Epidermal melanocyte (primary cell): ENCODE data around the gene PTPRJ.

Source experiments
- DNase-seq: peaks from one replicate; pipeline ENCODE4 v3.0.0; 2011; ENCODE audit warnings: low spot score; ENCODE audit not compliant: insufficient read length

The PTPRJ gene

DNA sequence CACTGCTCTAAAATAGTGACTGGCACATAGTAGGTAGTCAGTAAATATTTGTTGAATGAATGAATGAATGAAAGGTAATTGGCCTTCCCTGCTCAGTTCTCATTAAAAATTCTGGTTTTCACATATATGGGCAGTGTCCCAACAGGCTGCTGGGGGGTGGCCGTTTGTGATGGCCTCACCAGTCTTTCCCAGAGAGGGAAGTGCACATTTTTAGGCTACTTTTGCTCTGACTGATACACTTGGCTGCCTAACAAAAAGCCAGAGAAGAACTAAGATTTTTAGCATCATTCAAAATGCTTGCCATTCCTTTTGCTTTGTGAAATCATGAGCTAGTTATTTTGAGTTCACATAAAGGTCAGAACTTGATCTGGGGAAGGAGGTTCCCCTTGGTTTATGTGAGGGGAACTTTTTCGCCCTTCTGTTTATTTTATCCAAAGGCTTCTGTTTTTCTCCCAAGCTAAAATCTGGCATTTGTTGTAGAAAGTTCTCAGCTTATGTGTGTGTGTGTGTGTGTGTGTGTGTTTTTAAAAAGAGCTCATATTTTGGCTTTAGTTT, 83.1 kb downstream of the PTPRJ start:
- peak; percentile 80 for DNase-seq

DNA sequence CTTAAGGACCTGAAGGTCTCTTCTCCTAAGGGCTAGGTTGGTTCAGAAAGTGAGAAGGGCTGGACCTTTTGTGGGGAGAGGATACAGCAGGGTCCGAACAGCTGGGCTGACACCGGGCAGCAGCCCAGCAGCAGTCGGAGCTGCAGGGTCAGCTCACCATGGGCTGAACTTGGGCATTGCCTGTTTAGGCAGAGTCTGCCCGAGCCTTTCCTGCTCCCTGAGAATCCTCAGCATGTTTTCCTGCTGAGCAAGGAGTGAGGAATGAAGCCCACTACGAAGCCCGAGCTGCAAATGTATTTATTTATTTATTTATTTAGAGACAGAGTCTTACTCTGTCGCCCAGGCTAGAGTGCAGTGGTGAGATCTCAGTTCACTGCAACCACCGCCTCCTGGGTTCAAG, 83.9 kb downstream of the PTPRJ start:
- no peak for DNase-seq

DNA sequence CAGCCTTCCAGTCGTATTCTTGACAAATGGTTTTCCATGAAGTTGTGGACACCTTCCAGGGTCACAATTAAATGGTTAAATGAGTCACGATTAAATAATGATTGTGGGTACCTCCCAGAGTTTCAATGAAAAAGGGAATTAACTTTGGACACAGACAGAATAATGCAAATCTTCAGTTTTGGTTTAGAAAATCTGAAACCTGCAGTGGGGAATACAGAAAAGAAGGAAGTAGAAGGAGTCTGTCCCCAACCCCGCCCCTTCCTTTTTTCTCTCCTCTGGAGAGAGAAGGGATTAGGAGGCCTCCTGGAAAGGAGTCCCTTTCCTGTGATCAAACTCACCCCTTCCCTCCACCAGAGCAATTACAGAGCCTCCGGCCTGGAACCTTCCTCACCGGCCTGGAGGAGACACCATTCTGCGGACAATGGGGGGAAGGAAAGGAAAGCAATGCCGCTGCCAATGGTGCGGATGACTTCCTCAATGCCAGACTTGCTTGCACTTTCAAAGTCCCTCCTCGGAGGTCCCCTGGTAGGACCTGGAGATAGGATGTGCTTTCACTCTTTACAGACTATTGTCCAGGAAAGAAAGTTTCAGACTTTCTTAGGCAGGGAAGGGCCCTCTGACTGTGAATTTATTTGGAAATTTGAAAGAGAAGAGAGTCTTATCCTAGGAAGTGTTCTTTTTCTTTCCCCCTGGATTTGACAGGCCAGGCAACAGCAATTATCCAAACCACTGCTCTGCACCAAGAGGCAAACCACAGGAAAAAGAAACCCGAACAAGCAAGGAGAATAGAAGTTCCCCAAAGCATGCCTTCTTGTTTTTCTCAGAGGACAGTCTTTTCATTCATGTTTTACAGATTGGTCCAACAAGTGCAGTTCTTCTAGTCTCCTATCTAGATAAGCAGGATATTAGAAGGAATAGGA, 86.8 kb downstream of the PTPRJ start:
- DNase-seq: no peak

DNA sequence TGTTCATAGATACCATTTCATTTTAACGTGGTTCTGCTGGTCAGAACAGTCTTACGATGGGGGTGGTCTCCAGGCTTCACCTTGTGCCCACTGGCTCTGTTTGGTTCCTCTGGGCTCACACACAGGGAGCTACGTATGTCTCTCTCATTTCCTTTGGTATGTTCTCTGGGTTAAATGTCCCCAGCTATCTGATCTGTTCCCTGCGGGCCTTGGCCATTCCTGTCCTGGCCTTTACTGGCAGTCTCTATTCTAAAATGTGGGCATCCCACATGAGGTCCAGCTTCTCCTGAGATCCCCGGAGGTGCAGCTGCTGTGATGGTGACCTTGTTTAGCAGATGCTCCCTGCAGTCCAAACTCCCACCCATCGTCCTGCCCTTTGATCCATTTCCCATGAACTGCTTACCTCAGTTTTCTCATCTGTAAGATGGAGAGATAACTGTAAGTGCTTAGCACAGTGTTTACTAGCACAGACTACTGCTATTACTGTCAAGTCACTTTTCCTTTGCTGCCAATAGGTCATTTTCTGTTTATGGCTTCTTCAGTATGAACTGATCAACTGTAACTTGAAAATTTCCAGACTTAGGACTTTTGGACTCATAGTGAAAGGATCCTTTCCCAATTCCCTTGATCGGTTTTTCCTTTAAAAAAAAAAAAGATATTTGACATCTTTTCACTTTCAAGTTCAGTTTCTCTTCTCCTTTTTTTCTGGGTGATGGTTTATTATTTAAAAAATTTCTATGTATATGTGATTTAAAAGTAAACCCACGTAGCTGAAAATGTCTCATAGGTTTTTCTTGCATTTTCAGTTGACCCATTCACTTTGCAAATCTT, 92.9 kb downstream of the PTPRJ start:
- no peak for DNase-seq

DNA sequence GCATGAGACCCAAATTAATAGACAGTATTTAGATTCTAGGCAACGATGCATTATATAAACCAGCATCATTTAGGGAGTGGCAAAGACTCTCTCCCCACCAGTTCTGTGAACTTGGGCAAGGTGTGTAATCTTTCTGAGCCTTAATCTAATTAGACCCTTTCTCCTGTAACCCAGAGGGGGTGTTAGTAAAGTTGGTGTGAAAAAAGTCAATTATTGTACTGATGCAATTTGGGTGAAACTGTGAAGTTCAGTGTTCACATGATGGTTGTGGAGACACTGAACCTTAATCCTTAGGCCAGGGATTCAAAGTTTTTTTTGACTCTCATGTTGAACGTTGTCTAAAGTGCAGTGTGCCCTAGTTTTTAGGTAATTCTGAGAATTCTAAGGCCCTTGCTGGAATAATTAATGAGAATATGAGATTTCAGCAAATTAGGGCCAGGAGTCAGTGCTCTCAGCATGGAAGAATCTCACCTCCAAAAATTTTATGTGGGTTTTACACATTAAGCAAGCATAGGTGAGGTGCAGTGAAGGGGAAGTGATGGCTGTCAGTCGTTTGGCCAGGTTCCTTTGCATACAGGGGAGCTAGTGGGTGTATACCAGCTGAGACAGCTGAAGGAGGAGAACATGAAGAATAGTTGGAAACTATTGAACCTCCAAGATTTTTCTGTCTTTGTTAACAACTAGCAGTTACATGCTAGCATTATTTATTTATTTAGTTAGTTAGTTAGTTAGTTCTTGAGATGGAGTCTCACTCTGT, 94.2 kb downstream of the PTPRJ start:
- no peak for DNase-seq

DNA sequence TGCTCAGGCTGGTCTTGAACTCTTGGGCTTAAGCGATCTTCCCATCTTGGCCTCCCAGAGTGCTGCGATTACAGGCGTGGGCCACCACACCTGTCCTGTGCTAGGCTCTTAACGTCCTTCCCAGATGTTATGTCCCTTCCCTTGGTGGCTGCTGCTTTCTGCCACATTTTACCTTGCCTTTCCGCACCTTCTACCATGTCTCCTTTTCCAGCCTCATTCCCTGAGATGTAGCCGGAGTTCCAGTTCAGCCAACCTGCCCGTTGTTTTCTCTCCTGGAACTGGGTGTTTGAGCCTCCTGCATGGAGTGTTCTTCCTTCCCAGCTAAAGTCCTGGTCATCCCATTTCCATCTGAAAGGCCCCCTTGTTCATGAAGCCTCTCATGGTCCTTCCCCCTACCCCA, 95.3 kb downstream of the PTPRJ start:
- DNase-seq: no peak

DNA sequence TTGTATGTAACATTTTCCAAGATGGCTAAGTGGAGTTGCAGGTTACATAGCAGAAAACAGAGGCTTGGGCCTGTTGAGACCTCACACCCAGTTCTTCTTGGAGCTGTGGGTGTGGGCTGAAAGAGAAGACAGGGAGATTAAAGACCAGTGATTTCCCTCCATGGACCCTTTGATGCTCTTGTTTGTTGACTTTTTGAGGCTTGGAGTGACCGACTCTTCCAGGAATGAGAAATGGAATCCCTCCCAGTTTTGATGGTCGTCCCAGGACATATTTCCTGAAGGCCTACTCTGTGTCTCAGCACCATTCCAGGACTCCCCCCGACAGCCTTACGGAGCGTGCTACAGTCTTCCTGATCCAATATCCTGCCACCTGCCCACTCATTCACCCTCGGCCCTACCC, 96.9 kb downstream of the PTPRJ start:
- no peak for DNase-seq

DNA sequence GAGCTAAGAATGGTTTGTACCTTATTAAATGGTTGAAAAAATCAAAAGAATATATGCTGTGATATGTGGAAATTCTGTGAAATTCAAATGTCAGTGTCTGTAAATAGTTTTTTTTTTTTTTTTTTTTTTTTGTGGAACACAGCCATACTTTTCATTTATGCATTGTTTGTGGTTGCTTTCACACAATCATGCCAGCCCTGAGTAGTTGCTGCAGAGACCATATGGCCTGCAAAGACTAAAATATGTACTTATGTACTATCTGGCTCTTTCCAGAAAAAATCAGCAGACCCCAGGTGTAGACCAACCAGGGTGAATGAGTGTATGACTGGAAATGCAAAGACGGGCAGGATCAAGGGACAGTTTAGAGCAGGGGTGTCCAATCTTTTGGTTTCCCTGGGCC, 98.3 kb downstream of the PTPRJ start:
- DNase-seq: no peak

DNA sequence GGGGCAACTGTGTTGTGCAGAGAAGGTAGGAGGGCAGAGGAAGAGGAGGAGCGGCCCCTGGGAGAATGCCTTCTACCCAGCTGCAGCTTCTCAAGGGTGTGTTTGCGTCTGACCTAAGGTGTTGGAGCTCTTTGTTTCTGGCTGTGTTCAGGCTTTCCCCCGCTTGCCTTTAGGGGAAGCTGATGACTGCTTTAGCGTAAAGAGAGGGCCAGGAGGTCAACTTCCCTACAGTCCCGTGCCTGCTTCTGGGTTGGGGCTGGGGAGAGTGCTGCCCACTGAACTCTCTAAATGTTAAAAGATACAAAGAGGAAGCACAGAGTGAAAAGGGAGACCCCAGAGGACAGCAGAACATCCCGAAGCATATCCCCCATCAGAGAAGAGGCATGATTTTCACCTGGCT, 99.2 kb downstream of the PTPRJ start:
- DNase-seq: no peak

DNA sequence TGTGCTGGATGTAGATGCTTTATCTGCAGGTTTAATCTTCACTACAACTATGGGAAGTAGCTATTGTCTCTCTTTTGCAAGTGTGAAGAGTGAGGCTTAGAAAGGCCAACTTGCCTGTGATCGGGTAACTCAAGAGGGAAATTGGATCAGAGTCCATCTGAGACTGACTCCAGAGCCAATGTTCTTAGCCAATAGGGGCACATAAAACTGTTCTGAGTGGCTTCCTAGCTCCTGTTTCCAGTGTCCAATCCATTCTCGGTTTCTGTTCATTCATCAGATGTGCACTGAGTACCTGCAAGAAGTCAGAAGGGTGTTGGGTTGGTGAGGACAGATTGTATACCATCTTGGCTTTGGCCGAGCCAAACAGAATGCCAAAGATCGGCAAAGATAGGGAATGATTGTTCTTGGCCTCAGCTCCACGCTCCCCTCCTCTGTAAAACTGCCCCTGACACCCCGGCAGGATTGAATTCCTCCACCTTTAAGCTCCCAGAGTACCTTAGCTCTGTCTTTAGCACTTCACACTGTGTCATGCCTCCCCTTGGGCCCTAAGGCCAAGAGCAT, 100.0 kb downstream of the PTPRJ start:
- DNase-seq: no peak

DNA sequence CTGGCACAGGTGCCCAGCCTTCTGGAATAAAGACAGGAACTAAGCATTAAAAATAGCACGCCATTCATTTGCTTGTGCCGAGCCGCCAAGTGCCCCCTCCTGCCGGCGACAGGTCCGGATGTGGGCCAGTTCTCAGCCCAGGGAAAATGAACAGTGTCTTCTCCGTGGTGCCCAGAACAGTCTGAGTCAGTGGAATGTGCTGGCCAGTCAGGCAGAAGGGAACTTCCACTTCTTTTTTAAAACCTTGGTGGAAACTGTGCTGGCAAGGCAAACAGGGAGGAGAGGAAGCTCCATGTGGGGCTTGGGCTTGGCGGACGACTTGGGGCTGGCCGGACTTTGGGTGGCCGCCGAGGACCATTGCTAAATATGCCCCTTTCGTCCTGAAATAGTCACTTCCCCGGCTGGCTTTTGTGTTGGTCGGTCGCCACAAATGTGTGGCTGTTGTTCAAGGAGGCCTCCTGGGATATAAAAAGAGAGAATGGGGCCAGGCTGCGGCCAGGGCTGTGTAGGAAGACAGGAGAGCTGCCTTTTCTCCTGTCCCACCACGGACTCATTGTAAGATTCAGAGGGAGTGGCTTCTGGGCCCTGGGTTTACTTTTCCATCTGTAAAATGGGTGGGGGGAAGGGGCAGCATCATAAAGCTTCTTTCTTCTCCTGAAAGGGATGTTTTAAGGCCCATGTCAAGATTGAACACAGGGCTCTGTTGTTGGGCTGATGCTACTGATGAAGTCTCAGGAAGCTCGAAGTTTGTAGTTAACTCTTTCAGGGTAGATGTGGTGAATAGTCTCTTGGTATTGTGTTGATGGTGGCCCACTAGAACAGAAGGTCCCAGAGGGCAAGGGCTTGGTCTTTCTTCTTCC, 101.0 kb downstream of the PTPRJ start:
- DNase-seq: peak; percentile 46

DNA sequence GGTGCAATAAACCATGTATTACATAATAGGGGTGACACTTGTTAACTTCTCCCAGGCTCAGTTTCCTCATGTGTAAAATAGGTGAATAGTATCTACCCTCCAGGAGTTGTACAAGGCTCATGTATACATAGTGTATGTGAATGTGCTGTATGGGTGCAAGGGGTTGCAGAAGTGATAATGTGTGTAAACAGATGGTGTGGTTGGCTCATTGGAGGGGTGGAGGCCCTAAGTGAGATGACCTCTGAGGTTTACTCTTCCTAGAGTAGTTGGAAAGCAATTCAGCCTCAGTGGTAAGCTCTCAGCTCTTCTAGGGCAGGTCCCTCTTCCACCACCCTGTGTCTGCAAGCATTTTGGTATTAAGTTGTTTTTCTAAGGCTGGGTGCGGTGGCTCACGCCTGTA, 102.4 kb downstream of the PTPRJ start:
- no peak for DNase-seq

DNA sequence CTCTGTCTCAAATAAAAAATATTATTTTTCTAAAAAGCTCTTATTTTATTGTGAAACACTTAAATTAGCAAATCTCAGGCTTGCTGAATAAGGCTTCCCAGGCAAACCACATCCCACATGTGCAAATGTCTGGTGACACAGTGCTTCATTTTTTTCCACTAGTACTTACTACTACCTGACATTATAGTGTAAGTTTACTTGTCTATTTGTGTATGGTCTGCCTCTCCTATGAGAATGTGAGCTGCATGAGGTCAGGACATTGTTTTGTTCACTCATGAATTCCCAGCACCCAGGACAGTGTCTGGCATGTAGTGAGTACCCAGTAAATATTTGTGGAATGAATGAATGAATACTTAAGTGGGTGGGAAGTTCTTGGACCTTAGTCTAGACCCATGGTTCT, 103.1 kb downstream of the PTPRJ start:
- DNase-seq: no peak

DNA sequence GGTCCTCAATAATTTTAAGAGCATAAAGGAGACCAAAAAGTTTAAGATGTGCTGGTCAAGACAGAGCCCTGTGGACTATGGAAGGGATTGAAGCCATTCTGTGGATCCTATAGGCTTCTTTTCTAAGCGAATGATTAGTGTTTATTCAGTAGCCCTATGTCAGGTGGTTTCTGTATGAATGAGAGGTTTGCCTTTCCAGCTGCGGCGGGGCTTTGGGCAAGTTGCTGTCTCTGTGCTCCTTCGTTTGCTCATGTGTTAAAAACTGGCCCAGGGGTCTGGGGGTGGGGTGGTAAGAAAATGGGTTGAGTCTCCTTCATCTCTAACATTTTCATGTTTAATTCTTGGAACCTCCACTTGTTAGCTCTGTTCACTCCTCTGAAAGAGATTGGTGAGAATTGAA, 105.3 kb downstream of the PTPRJ start:
- DNase-seq: no peak

DNA sequence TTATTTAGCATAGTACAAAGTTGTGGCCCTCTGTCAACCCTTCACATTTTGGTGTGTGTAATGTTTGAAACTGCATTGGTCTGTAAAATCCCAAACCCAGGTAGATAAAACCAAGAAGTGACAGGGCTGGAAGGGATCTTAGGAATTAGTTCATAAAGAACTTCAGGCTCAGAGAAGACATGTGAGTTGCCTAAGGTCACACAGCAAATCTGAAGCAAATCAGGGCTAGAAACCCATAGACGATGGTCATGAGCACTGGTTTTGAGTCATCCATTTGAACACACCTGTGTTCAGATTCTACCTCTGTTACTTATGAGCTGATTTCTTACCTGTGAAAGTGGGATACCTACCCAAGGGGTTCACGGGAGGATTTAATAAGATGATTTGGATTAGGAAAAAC, 107.1 kb downstream of the PTPRJ start:
- DNase-seq: no peak

DNA sequence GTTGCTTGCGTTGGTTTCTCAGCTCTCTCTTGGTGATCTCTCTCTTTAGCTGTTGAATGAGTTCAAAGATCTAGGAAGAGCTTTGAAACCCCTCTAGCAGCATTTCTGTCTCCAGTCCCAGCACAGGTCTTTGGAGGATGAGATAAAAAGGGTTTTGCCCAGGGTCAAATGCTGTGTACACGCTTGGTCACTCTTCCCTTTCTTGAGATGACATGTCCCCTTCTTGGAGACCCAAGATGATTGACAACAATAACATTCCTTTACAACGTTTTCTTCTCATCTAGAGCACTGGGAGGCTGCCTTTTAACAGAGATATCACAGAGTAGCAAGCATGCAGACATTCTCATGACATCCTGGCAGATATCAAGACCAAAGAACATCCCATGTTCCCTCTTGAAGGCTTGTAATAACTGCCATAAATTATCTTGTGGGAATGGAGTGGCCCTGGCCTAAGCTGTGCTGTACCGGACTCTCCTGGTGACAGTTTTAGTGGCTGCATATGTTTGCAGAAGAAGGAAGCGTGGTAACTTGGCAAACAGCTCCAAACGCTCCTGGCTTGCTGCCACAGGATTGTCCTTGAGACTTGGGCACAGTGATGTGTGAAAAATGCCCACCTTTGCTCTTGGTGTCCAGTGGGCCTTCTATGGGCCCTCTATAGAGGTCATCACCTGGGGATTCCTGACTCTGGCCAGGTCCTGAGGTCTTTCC, 107.8 kb downstream of the PTPRJ start:
- no peak for DNase-seq

DNA sequence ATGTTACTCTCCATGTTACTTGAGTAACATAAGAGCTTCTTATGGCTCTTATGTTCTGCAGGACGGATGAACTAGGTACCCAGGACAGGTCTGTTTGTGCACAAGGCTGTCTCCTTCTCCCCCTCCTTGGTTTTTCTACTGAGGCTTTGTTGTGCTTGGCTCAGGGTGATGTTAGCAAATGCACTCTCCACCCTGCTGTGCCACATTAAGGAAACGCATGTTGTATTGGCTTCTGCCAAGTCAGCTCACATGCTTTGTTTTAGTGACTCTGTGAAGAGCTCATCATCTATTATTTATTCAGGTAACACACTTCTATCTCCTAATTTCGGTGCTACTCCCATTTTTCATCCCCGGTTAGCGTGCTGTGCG, 108.3 kb downstream of the PTPRJ start:
- no peak for DNase-seq

DNA sequence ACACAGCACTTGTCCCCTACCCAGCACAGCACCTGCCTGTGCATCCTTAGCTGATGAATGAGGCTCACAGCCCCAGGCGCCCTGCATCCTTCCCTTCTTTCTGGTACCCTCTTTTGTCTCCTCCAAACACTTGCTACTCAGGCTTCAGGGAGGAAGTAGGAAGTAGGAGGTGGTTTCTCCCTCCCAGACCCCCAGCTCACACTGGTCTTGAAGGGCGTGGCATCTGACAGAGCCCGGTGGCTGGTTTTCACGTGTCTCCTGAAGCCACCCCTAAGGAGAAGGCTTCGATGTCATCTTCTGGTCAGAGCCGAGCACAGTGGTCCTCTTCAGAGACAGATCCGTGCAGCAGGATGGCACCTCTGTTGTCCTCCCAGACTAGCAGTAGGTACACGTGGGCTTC, 109.8 kb downstream of the PTPRJ start:
- DNase-seq: no peak

DNA sequence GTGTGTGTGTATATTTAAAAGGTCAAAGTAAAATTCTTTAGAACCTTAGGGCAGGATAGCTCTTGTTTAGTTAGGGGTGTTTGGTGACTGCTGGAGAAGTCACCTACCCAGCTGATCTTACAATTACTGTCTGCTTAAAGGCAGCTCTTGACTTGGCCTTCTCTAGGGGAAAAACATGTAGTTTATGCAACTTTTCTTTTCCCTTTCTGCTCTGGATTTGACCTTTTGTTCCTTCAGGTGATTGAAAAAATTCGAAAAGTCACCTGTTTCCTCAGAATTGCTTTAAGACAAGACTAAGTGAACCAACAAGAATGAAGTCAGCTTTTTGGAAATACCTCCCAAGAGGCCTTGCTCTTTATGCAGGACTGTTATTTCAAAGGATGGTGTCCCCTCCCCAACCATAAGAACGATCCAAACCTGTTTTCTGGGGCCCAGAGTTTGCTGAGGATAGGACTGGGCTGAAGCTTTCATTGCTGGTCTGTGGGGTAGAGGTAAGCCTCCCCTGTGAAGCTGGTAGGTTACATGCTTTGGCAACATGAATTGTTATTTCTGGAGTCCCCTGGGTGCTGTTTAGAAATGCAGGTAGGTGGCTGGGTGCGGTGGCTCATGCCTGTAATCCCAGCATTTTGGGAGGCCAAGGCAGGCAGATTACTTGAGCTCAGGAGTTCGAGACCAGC, 111.2 kb downstream of the PTPRJ start:
- DNase-seq: no peak
